Neural cell (in vitro differentiated cells): ENCODE results near the gene NYAP1. TPM values are rescaled to one million over a fixed set of nuclear protein-coding genes. Genes with fewer than 3 reads are reported as not detected.
"Not testable (repeated sequence)": the region's sequence is repeated elsewhere in the genome, so short reads cannot be mapped to it uniquely, and the experiment has no call there.

ENCODE experiments used
- H2AFZ ChIP-seq: fragments of 200-600, 300-800 bp; sonication (generic), shearing (Covaris generic); 2 replicates; pipeline ENCODE4 v1.6.0; 2014; ENCODE audit warnings: low read depth, mild to moderate bottlenecking, antibody characterized with exemption, low read length, moderate library complexity
- H3F3A ChIP-seq: fragments of 200-600 bp; shearing (Covaris generic); 2 replicates; pipeline ENCODE4 v1.6.1; 2016; ENCODE audit warnings: mild to moderate bottlenecking, moderate library complexity, mixed read lengths, antibody characterized with exemption, low read length; ENCODE audit not compliant: insufficient read depth, poor library complexity, severe bottlenecking
- H3K27ac ChIP-seq: fragments of 200-600, 300-800 bp; sonication (generic), shearing (Covaris generic); 2 replicates; pipeline ENCODE4 v1.5.1; 2014; ENCODE audit warnings: mild to moderate bottlenecking, low read length, moderate library complexity
- H3K27me3 ChIP-seq: fragments of 300-800, 200-600 bp; sonication (generic), shearing (Covaris generic); 2 replicates; pipeline ENCODE4 v1.6.0; 2014; ENCODE audit warnings: mild to moderate bottlenecking, low read depth, low read length, moderate library complexity; ENCODE audit not compliant: insufficient read depth
- H3K36me3 ChIP-seq: fragments of 300-800, 200-600 bp; sonication (generic), shearing (Covaris generic); 2 replicates; pipeline ENCODE4 v1.5.1; 2014; ENCODE audit warnings: mild to moderate bottlenecking, antibody characterized with exemption, low read length, moderate library complexity; ENCODE audit not compliant: insufficient read depth
- H3K4me2 ChIP-seq: fragments of 300-800, 200-600 bp; sonication (generic), shearing (Covaris generic); 2 replicates; pipeline ENCODE4 v1.6.0; 2014; ENCODE audit warnings: mild to moderate bottlenecking, low read length
- H3K4me3 ChIP-seq: fragments of 300-800, 200-600 bp; sonication (generic), shearing (Covaris generic); 2 replicates; pipeline ENCODE4 v1.5.1; 2014; ENCODE audit warnings: mild to moderate bottlenecking, low read length, moderate library complexity
- H3K79me2 ChIP-seq: fragments of 200-600 bp; shearing (Covaris generic); replicated peaks from 2 replicates; pipeline ENCODE4 v1.6.0; 2014; ENCODE audit warnings: mild to moderate bottlenecking, low read length, moderate library complexity; ENCODE audit not compliant: insufficient read depth
- H3K9ac ChIP-seq: fragments of 300-800, 200-600 bp; sonication (generic), shearing (Covaris generic); 2 replicates; pipeline ENCODE4 v1.6.1; 2016; ENCODE audit warnings: mild to moderate bottlenecking, low read length, mixed read lengths
- H3K9me2 ChIP-seq: fragments of 200-600 bp; shearing (Covaris generic); 2 replicates; pipeline ENCODE4 v1.6.1; 2016; ENCODE audit warnings: mild to moderate bottlenecking, low read length, mixed read lengths; ENCODE audit not compliant: insufficient read depth
- H3K9me3 ChIP-seq: fragments of 200-600, 300-800 bp; sonication (generic), shearing (Covaris generic); 2 replicates; pipeline ENCODE4 v1.6.1; 2016; ENCODE audit warnings: mild to moderate bottlenecking, mixed run types, low read length, moderate library complexity, mixed read lengths
- H4K20me1 ChIP-seq: fragments of 200-600 bp; shearing (Covaris generic); 2 replicates; pipeline ENCODE4 v1.6.1; 2016; ENCODE audit warnings: mild to moderate bottlenecking, mixed run types; ENCODE audit not compliant: insufficient read depth
- CTCF ChIP-seq: fragments of 450-650 bp; IDR thresholded peaks from 2 replicates; pipeline ENCODE4 v1.5.1; 2014; ENCODE audit warnings: antibody characterized with exemption, mild to moderate bottlenecking, moderate library complexity; ENCODE audit not compliant: poor library complexity, severe bottlenecking
- EP300 ChIP-seq: fragments of 450-650 bp; conservative IDR thresholded peaks from 2 replicates; pipeline ENCODE4 v1.6.1; 2014; ENCODE audit warnings: antibody characterized with exemption, mild to moderate bottlenecking, moderate library complexity; ENCODE audit not compliant: poor library complexity, severe bottlenecking
- EZH2 ChIP-seq: fragments of 200-600, 300-800 bp; shearing (Covaris generic), sonication (generic); IDR thresholded peaks from 2 replicates; pipeline ENCODE4 v1.6.1; 2014; ENCODE audit warnings: antibody characterized with exemption, low read length, borderline replicate concordance, mild to moderate bottlenecking; ENCODE audit not compliant: insufficient read depth, poor library complexity, severe bottlenecking
- MXI1 ChIP-seq: fragments of 450-650 bp; conservative IDR thresholded peaks from 2 replicates; pipeline ENCODE4 v1.6.1; 2014; ENCODE audit warnings: antibody characterized with exemption, mild to moderate bottlenecking; ENCODE audit not compliant: poor library complexity, severe bottlenecking
- POLR2AphosphoS5 ChIP-seq: IDR thresholded peaks from 2 replicates; pipeline ENCODE4 v1.6.1; 2012
- RAD21 ChIP-seq: fragments of 450-650 bp; conservative IDR thresholded peaks from 2 replicates; pipeline ENCODE4 v1.6.1; 2014; ENCODE audit warnings: antibody characterized with exemption, mild to moderate bottlenecking, moderate library complexity
- REST ChIP-seq: IDR thresholded peaks from 2 replicates; pipeline ENCODE4 v1.6.1; 2012; ENCODE audit warnings: borderline replicate concordance
- SMC3 ChIP-seq: fragments of 450-650 bp; conservative IDR thresholded peaks from 2 replicates; pipeline ENCODE4 v1.6.1; 2014; ENCODE audit warnings: antibody characterized with exemption, mild to moderate bottlenecking, moderate library complexity; ENCODE audit not compliant: poor library complexity
- TAF1 ChIP-seq: IDR thresholded peaks from 2 replicates; pipeline ENCODE4 v1.6.1; 2012; ENCODE audit warnings: low read depth
- polyA plus RNA-seq: library from polyadenylated mRNA; depleted of rRNA; stranded (reverse); fragments of >200 nt; gene quantifications from 2 replicates; pipeline ENCODE4 v1.2.3, GENCODE V29; 2014

The NYAP1 gene
- polyA plus RNA-seq, 1 donor from 2014 or later: 70.1 TPM

- Histone ChIP-seq H3K9me3 (no peaks in the 10 kb centered on the region), H3K9ac (no peak overlapping the region), H3F3A (no peaks in the 10 kb centered on the region), H4K20me1 (no peaks in the 10 kb centered on the region), H3K4me2 (no peak overlapping the region), H3K79me2 (peaks cover 3% of the 10 kb centered on the region), H3K27me3 (no peaks in the 10 kb centered on the region), H3K4me3 (no peak overlapping the region), H3K9me2 (no peaks in the 10 kb centered on the region), H3K36me3 (no peaks in the 10 kb centered on the region), H3K27ac (no peak overlapping the region), H2AFZ (no peak overlapping the region)
- TF ChIP-seq TAF1 (no peak), SMC3 (no peak), MXI1 (no peak), POLR2AphosphoS5 (no peak), EZH2 (no peak), CTCF (no peak), EP300 (no peak), REST (no peak), RAD21 (no peak)
Measured at GRCh38 chr7:100496509-100496908, 12.8 kb downstream of the NYAP1 start.

GRCh38 chr7:100500743-100501142 is 17.0 kb downstream of the NYAP1 start:
- H3K4me3 ChIP-seq, H3K79me2 ChIP-seq, H3K27me3 ChIP-seq, H3K9ac ChIP-seq, H3K36me3 ChIP-seq, H3K27ac ChIP-seq, H3K9me2 ChIP-seq, H2AFZ ChIP-seq, H3F3A ChIP-seq, H3K4me2 ChIP-seq, H4K20me1 ChIP-seq, H3K9me3 ChIP-seq: not testable (repeated sequence)

- H3K4me3 ChIP-seq, H3K4me2 ChIP-seq, H3K9ac ChIP-seq, H2AFZ ChIP-seq, H3K9me3 ChIP-seq, H4K20me1 ChIP-seq, H3K79me2 ChIP-seq, H3K27ac ChIP-seq, H3F3A ChIP-seq, H3K36me3 ChIP-seq, H3K27me3 ChIP-seq, H3K9me2 ChIP-seq: not testable (repeated sequence)
Measured at GRCh38 chr7:100504031-100504430, 20.3 kb downstream of the NYAP1 start.
